HepG2 (cell line): ENCODE results near the gene MKS1. TPM values are rescaled to one million over a fixed set of nuclear protein-coding genes. Genes with fewer than 3 reads are reported as not detected.

ENCODE experiments used
- ATAC-seq: fragments of 200-7000 bp; cut with Tn5 transposase; 3 replicates; pipeline ENCODE4 v1.9.1; 2020; ENCODE audit warnings: mild to moderate bottlenecking, moderate library complexity
- BruUV-seq: library from RNA; stranded (reverse); fragments of 400-500 nt; replicated peaks from 2 replicates; lab custom pipeline; 2021; lab: Mats Ljungman, UMichigan
- CTCF ChIA-PET: fragments of 300-600 bp; formaldehyde crosslinking; extraction: SDS; loops from one replicate; lab custom pipeline; 2021; ENCODE audit warnings: low total read pairs, inconsistent platforms, low intra/inter-chr PET ratio; lab: Yijun Ruan, JAX
- POLR2A ChIA-PET: fragments of 350-600 bp; sonication (Branson Sonifier 250); formaldehyde crosslinking; loops from one replicate; lab custom pipeline; 2020; ENCODE audit warnings: antibody characterized with exemption, inconsistent platforms; lab: Yijun Ruan, JAX
- DNase-seq: peaks from one replicate; pipeline ENCODE4 v3.0.0-alpha.2; 2015; ENCODE audit warnings: low spot score
- FAIRE-seq: peaks from 3 replicates; lab custom pipeline; 2011; peaks lifted over from hg19 to GRCh38; lab: Jason Lieb, UNC
- H2AFZ ChIP-seq: one replicate; pipeline ENCODE4 v1.6.1; 2011; ENCODE audit warnings: low read length, inconsistent platforms
- H3K27ac ChIP-seq: fragments of 300-600 bp; 3 replicates; pipeline ENCODE4 v1.8.0; 2011; ENCODE audit warnings: mixed run types, mild to moderate bottlenecking, mixed read lengths, low read length, inconsistent platforms; ENCODE audit not compliant: insufficient read depth; ENCODE audit errors: extremely low read length
- H3K27me3 ChIP-seq, 2 experiments: fragments of 200-600 bp in 1 of 2; 2 replicates in 1 of 2; 3 replicates in 1 of 2; pipeline versions ENCODE4 v1.6.0 to v1.8.0; 2011; ENCODE audit warnings: low read length in 2 of 2, mild to moderate bottlenecking in 2 of 2, moderate library complexity in 2 of 2, inconsistent platforms in 1 of 2; ENCODE audit not compliant: insufficient read depth in 2 of 2, control insufficient read depth in 1 of 2
- H3K36me3 ChIP-seq, 2 experiments: fragments of 200-600 bp in 1 of 2; replicated peaks in 1 of 2; 2 replicates in 1 of 2; 3 replicates in 1 of 2; pipeline versions ENCODE4 v1.5.1 to v1.8.0; 2011; ENCODE audit warnings: low read length in 2 of 2, inconsistent platforms in 1 of 2; ENCODE audit not compliant: insufficient read depth in 2 of 2, control insufficient read depth in 1 of 2
- H3K4me1 ChIP-seq: 2 replicates; pipeline ENCODE4 v1.5.1; 2012; ENCODE audit warnings: low read length, inconsistent platforms; ENCODE audit not compliant: insufficient read depth
- H3K4me2 ChIP-seq: 2 replicates; pipeline ENCODE4 v1.6.0; 2011; ENCODE audit warnings: low read depth, low read length, inconsistent platforms
- H3K4me3 ChIP-seq, 3 experiments: fragments of 200-600 bp in 1 of 3; sonication (generic), shearing (Covaris generic) in 1 of 3; replicated peaks in 1 of 3; 2 replicates each; pipeline ENCODE4 v1.5.1; 2011 to 2016; ENCODE audit warnings: low read length in 3 of 3, inconsistent platforms in 2 of 3, low read depth in 2 of 3, mild to moderate bottlenecking in 2 of 3, control low read depth in 1 of 3, mixed read lengths in 1 of 3; ENCODE audit not compliant: insufficient read depth in 1 of 3
- H3K79me2 ChIP-seq: one replicate; pipeline ENCODE4 v1.6.1; 2011; ENCODE audit warnings: low read length, inconsistent platforms; ENCODE audit not compliant: insufficient read depth
- H3K9ac ChIP-seq: 2 replicates; pipeline ENCODE4 v1.6.0; 2011; ENCODE audit warnings: mild to moderate bottlenecking, low read depth, low read length, inconsistent platforms; ENCODE audit not compliant: insufficient read depth
- H3K9me3 ChIP-seq: 2 replicates; pipeline ENCODE4 v1.5.1; 2012; ENCODE audit warnings: mild to moderate bottlenecking, low read length
- H4K20me1 ChIP-seq: 2 replicates; pipeline ENCODE4 v1.6.0; 2011; ENCODE audit warnings: inconsistent platforms, mild to moderate bottlenecking, low read length, moderate library complexity; ENCODE audit not compliant: insufficient read depth
- FOXK2 ChIP-seq: fragments of 450-650 bp; IDR thresholded peaks from 2 replicates; pipeline ENCODE4 v1.6.1; 2016
- MAFK ChIP-seq, 2 experiments: IDR thresholded peaks in 1 of 2; conservative IDR thresholded peaks in 1 of 2; 2 replicates each; pipeline ENCODE4 v1.6.1; 2011; ENCODE audit warnings: improper control_type of control experiment in 2 of 2, low read length in 2 of 2
- MED13 ChIP-seq: sonication (generic); formaldehyde crosslinking; IDR thresholded peaks from 2 replicates; pipeline ENCODE4 v1.5.0; 2020; ENCODE audit warnings: missing genetic modification reagents
- SOX6 ChIP-seq, 2 experiments: fragments of 450-650 bp in 1 of 2; sonication (generic) in 1 of 2; formaldehyde crosslinking in 1 of 2; IDR thresholded peaks; 2 replicates each; pipeline versions ENCODE4 v1.4.0 to v1.6.1; 2017 to 2020; ENCODE audit warnings: antibody characterized with exemption in 1 of 2, mild to moderate bottlenecking in 1 of 2, missing genetic modification reagents in 1 of 2
- WGBS: methylation state at CpG from one replicate; pipeline ENCODE4 v1.1.6; 2017; ENCODE audit warnings: low lambda C conversion rate; 5-methylcytosine and 5-hydroxymethylcytosine counted together
- in situ Hi-C: cut with HindIII; loops from 2 replicates; pipeline ENCODE4 v1.10.0; 2017; ENCODE audit warnings: low pct_unique_long_range_greater_than_20kb; ENCODE audit not compliant: extremely low pct_ligation_motif_present
- intact Hi-C: fragments of 100-400 bp; cut with micrococcal nuclease; formaldehyde crosslinking; loops from one replicate; pipeline ENCODE4 v1.10.0; 2022; ENCODE audit not compliant: unreplicated experiment
- polyA plus RNA-seq, 8 experiments: library from polyadenylated mRNA; depleted of rRNA in 3 of 8; stranded (reverse) in 7 of 8; unstranded in 1 of 8; fragments of >200 nt; fragmentation: Illumina TruSeq in 4 of 8; extraction: Trizol in 4 of 8; gene quantifications; 2 replicates each; pipeline versions ENCODE4 v1.2.1 to v1.2.3, GENCODE V29; 2011 to 2016; ENCODE audit warnings: low read depth in 4 of 8, missing spikeins in 1 of 8, mixed read lengths in 1 of 8; ENCODE audit not compliant: insufficient read depth in 1 of 8
- total RNA-seq, 5 experiments: library from RNA; depleted of rRNA; stranded (reverse); fragments of >200 nt; fragmentation: Illumina TruSeq; extraction: Trizol; gene quantifications; 2 replicates each; pipeline ENCODE4 v1.2.3, GENCODE V29; 2016; ENCODE audit warnings: low read depth in 1 of 5
- TF ChIP-seq, protein P1 (sequence below): sonication (generic); formaldehyde crosslinking; IDR thresholded peaks from 2 replicates; pipeline ENCODE4 v1.4.0; 2020; ENCODE audit warnings: missing genetic modification reagents
- TF ChIP-seq, protein P2 (sequence below): fragments of 450-650 bp; IDR thresholded peaks from 2 replicates; pipeline ENCODE4 v1.6.1; 2016
- TF ChIP-seq, protein P3 (sequence below): sonication (generic); formaldehyde crosslinking; IDR thresholded peaks from 2 replicates; pipeline ENCODE4 v1.4.0; 2020; ENCODE audit warnings: mild to moderate bottlenecking, missing genetic modification reagents

The MKS1 gene
- total and polyA plus RNA-seq, 2 of the 13 experiments (the other 11 are each of a cell fraction or from before 2014, with no cell fraction given), result 16.1 to 26.3 TPM

DNA sequence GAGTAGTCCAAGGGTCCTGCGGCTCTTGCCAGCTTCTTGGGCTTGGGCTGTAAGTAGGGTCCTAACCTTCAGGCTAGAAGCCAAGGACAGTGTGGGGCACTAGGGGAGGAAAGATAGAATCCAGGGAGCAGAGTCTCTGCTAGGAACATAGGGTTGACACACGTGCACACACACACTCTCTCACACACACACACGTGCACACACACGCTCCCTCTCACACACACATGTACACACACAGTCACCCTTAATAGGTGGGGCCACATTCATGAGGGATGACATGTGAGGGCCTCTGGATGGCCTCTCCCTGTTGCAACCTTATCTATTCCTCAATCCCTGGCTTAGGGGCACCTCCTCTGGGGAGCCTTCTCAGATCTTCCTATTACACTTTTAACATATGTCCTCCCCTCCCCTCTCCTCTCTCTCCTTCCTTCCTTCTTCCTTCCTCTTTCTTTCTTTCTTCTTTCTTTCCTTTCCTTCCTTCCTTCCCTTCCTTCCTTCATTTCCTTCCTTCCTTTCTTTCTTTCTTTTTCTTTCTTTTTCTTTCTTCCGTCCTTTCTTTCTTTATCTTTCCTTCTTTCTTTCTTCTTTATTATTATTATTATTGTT lies 23.4 kb downstream of the MKS1 start:
- ChIA-PET CTCF (no interaction called here), POLR2A (no interaction called here)
- Histone ChIP-seq H3K27me3 (peaks cover 5 to 67% of the 10 kb centered on the region in 2 experiments; a peak in 4 of 5 replicates), H3K27ac (no peak overlapping the region), H4K20me1 (no peaks in the 10 kb centered on the region), H3K4me1 (no peaks in the 10 kb centered on the region), H3K9ac (no peak overlapping the region), H3K36me3 (no peaks in the 10 kb centered on the region), H2AFZ (no peak overlapping the region), H3K4me2 (no peak overlapping the region), H3K4me3 (no peak overlapping the region), H3K79me2 (no peaks in the 10 kb centered on the region), H3K9me3 (no peaks in the 10 kb centered on the region)
- 27% methylated on average over 5 of the region's 5 CpGs for WGBS
- no peak for DNase-seq
- in situ Hi-C loops, result no loop called here
- BruUV-seq, result no TSS peak
- intact Hi-C loops, result no loop called here
- ATAC-seq, result no peak
- no peak for FAIRE-seq
- no peak for TF ChIP-seq SOX6 (IDR thresholded peaks at IDR 0.05)
- TF ChIP-seq SOX6 (CRISPR knock-in tag; IDR thresholded peaks at IDR 0.05), result no peak
- TF ChIP-seq MAFK (conservative IDR thresholded peaks at IDR 0.05 in 1 of 2, IDR thresholded peaks at IDR 0.05 in 1 of 2; ENCODE audit: low read length in 2 of 2), result no peak
- TF ChIP-seq, protein P1, sequence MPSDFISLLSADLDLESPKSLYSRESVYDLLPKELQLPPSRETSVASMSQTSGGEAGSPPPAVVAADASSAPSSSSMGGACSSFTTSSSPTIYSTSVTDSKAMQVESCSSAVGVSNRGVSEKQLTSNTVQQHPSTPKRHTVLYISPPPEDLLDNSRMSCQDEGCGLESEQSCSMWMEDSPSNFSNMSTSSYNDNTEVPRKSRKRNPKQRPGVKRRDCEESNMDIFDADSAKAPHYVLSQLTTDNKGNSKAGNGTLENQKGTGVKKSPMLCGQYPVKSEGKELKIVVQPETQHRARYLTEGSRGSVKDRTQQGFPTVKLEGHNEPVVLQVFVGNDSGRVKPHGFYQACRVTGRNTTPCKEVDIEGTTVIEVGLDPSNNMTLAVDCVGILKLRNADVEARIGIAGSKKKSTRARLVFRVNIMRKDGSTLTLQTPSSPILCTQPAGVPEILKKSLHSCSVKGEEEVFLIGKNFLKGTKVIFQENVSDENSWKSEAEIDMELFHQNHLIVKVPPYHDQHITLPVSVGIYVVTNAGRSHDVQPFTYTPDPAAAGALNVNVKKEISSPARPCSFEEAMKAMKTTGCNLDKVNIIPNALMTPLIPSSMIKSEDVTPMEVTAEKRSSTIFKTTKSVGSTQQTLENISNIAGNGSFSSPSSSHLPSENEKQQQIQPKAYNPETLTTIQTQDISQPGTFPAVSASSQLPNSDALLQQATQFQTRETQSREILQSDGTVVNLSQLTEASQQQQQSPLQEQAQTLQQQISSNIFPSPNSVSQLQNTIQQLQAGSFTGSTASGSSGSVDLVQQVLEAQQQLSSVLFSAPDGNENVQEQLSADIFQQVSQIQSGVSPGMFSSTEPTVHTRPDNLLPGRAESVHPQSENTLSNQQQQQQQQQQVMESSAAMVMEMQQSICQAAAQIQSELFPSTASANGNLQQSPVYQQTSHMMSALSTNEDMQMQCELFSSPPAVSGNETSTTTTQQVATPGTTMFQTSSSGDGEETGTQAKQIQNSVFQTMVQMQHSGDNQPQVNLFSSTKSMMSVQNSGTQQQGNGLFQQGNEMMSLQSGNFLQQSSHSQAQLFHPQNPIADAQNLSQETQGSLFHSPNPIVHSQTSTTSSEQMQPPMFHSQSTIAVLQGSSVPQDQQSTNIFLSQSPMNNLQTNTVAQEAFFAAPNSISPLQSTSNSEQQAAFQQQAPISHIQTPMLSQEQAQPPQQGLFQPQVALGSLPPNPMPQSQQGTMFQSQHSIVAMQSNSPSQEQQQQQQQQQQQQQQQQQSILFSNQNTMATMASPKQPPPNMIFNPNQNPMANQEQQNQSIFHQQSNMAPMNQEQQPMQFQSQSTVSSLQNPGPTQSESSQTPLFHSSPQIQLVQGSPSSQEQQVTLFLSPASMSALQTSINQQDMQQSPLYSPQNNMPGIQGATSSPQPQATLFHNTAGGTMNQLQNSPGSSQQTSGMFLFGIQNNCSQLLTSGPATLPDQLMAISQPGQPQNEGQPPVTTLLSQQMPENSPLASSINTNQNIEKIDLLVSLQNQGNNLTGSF (CRISPR knock-in tag), result no peak
- TF ChIP-seq MED13 (CRISPR knock-in tag), result no peak
- peak; percentile 29; the same call in 1 of the 2 replicates for TF ChIP-seq FOXK2
- TF ChIP-seq, protein P2, sequence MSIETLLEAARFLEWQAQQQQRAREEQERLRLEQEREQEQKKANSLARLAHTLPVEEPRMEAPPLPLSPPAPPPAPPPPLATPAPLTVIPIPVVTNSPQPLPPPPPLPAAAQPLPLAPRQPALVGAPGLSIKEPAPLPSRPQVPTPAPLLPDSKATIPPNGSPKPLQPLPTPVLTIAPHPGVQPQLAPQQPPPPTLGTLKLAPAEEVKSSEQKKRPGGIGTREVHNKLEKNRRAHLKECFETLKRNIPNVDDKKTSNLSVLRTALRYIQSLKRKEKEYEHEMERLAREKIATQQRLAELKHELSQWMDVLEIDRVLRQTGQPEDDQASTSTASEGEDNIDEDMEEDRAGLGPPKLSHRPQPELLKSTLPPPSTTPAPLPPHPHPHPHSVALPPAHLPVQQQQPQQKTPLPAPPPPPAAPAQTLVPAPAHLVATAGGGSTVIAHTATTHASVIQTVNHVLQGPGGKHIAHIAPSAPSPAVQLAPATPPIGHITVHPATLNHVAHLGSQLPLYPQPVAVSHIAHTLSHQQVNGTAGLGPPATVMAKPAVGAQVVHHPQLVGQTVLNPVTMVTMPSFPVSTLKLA, result peak; percentile 99
- TF ChIP-seq, protein P3, sequence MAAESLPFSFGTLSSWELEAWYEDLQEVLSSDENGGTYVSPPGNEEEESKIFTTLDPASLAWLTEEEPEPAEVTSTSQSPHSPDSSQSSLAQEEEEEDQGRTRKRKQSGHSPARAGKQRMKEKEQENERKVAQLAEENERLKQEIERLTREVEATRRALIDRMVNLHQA (CRISPR knock-in tag), result no peak
